Measurements from ENCODE around the gene CNOT1. TPM values are rescaled to one million over a fixed set of nuclear protein-coding genes. Genes with fewer than 3 reads are reported as not detected.

The CNOT1 gene
- total and polyA plus RNA-seq, 2 of the 4 experiments (the other 2 are of a cell fraction) = 85.5 to 357 TPM

DNA sequence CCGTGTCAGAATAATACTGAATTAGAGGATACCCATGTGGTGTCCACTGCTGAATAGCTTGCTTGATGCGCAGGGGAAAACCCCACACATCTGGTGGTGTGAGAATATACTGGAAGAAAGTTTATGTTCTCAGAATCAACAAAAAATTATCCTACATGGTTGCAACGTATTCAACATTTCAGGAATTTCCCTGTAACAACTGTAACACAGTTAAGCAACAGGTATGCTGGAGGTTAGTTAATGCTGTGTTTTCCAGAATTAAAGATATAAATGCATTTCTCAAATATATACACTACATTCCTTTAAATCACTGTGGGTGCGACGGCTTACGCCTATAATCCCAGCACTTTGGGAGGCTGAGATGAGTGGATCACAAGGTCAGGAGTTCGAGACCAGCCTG, 5.4 kb downstream of the CNOT1 start:
- Histone ChIP-seq H3K79me1 (ENCODE audit: low read depth in 1 of 2, low read length in 2 of 2) (peaks cover 0 to 19% of the 10 kb centered on the region in 2 experiments; a peak in 2 of 4 replicates), H4K5ac (ENCODE audit: low read depth, low read length) (no peak overlapping the region), H3K27me3 (ENCODE audit: control insufficient read depth, insufficient read depth, low read length) (no peaks in the 10 kb centered on the region), H3K27ac (ENCODE audit: insufficient read depth, low read length) (no peak overlapping the region), H3K9me1 (ENCODE audit: insufficient read depth, low read length) (no peaks in the 10 kb centered on the region), H3K4me1 (ENCODE audit: control insufficient read depth, insufficient read depth, low read length) (no peaks in the 10 kb centered on the region), H2AFZ (replicated peaks; ENCODE audit: low read length, poor library complexity) (no peak overlapping the region), H2BK5ac (ENCODE audit: low read depth, low read length, poor library complexity, severe bottlenecking) (no peak overlapping the region), H3K23ac (ENCODE audit: low read depth, low read length) (no peak overlapping the region), H3K56ac (ENCODE audit: extremely low read depth, insufficient read depth, low read length) (no peak overlapping the region), H3K4me3 (ENCODE audit: insufficient read depth, low read depth, low read length) (no peak overlapping the region), H2AK5ac (ENCODE audit: low read depth, low read length) (no peak overlapping the region), H2AK9ac (replicated peaks; ENCODE audit: low read depth, low read length, poor library complexity) (no peak overlapping the region), H3K18ac (ENCODE audit: low read depth, low read length) (no peak overlapping the region), H2BK120ac (ENCODE audit: low read depth, low read length) (no peak overlapping the region), H3K4ac (ENCODE audit: low read depth, low read length) (no peak overlapping the region), H4K20me1 (ENCODE audit: insufficient read depth, low read length) (peaks cover 51% of the 10 kb centered on the region), H2BK20ac (ENCODE audit: low read depth, low read length) (no peak overlapping the region), H4K8ac (ENCODE audit: low read depth in 2 of 2, low read length in 2 of 2) (no peak overlapping the region), H2BK15ac (ENCODE audit: low read depth, low read length) (no peak overlapping the region), H3K36me3 (ENCODE audit: control insufficient read depth, insufficient read depth, low read length) (peaks cover 21% of the 10 kb centered on the region), H4K91ac (ENCODE audit: insufficient read depth, low read depth, low read length) (no peak overlapping the region), H3K9ac (ENCODE audit: low read depth, low read length) (no peak overlapping the region), H3K9me3 (ENCODE audit: control insufficient read depth, insufficient read depth, low read length) (no peaks in the 10 kb centered on the region), H3K14ac (replicated peaks; ENCODE audit: low read depth, low read length) (no peak overlapping the region), H3K4me2 (ENCODE audit: low read depth, low read length) (no peak overlapping the region)
- dilution Hi-C loops (cut with HindIII; ENCODE audit: low sequenced_read_pairs, unreplicated experiment) = no loop called here
- intact Hi-C loops (cut with micrococcal nuclease) = no loop called here
- POLR2A ChIA-PET (ENCODE audit: unreplicated experiment) = no interaction called here
- TF ChIP-seq MAZ (IDR thresholded peaks at IDR 0.05; ENCODE audit: borderline replicate concordance, low read depth, low read length) = no peak
- TF ChIP-seq FOS (IDR thresholded peaks at IDR 0.05; ENCODE audit: low read depth, low read length) = no peak
- no peak for TF ChIP-seq SMC3 (IDR thresholded peaks at IDR 0.05; ENCODE audit: low read depth, low read length)
- TF ChIP-seq BHLHE40 (IDR thresholded peaks at IDR 0.05; ENCODE audit: low read depth, low read length) = no peak
- TF ChIP-seq CEBPB (IDR thresholded peaks at IDR 0.05; ENCODE audit: low read depth, low read length) = no peak
- TF ChIP-seq, protein P1, sequence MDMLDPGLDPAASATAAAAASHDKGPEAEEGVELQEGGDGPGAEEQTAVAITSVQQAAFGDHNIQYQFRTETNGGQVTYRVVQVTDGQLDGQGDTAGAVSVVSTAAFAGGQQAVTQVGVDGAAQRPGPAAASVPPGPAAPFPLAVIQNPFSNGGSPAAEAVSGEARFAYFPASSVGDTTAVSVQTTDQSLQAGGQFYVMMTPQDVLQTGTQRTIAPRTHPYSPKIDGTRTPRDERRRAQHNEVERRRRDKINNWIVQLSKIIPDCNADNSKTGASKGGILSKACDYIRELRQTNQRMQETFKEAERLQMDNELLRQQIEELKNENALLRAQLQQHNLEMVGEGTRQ (IDR thresholded peaks at IDR 0.05; ENCODE audit: low read depth, low read length) = no peak
- TF ChIP-seq MAFK (IDR thresholded peaks at IDR 0.05; ENCODE audit: low read depth, low read length) = no peak
- no peak for TF ChIP-seq CHD1 (IDR thresholded peaks at IDR 0.05; ENCODE audit: low read depth, low read length)
- DNase-seq = no peak
- ATAC-seq (ENCODE audit: low read depth) = no peak
- in situ Hi-C loops (cut with MboI; ENCODE audit: low sequenced_read_pairs) = no loop called here
- no TSS peak for BruUV-seq (replicated peaks)
- no CpG with 5 or more reads among the region's 7 CpGs for WGBS, 2 experiments (ENCODE audit: extremely low coverage in 2 of 2, insufficient read length in 1 of 2)
- CTCF ChIA-PET = no interaction called here

All from IMR-90 (cell line).